Measurements from ENCODE around the gene TBX15. TPM values are rescaled to one million over a fixed set of nuclear protein-coding genes. Genes with fewer than 3 reads are reported as not detected.
"Not testable (repeated sequence)": the region's sequence is repeated elsewhere in the genome, so short reads cannot be mapped to it uniquely, and the experiment has no call there.

TBX15 gene
- total RNA-seq, 2 donors from 2014 or later = not detected

- Mint-ChIP-seq H3K36me3 (no peaks in the 10 kb centered on the region), H3K4me3 (no peak overlapping the region), H3K4me1 (ENCODE audit: low read depth in 2 of 2) (no peaks in the 10 kb centered on the region), H3K27me3 (peaks cover 18 to 57% of the 10 kb centered on the region in 2 donors), H3K9me3 (peaks cover 4% of the 10 kb centered on the region), H3K27ac (no peak overlapping the region)
- DNase-seq (ENCODE audit: low spot score) (no peak), ATAC-seq (no peak)
Measured at GRCh38 chr1:118973531-118974137, 14.5 kb downstream of the TBX15 start.

- DNase-seq (ENCODE audit: low spot score) (no peak), ATAC-seq (no peak)
- Mint-ChIP-seq H3K36me3 (no peaks in the 10 kb centered on the region), H3K4me1 (ENCODE audit: low read depth in 2 of 2) (no peaks in the 10 kb centered on the region), H3K4me3 (no peak overlapping the region), H3K27me3 (peaks cover 16 to 51% of the 10 kb centered on the region in 2 donors), H3K27ac (no peak overlapping the region), H3K9me3 (peaks cover 4% of the 10 kb centered on the region)
Measured at GRCh38 chr1:118973032-118973431, 15.1 kb downstream of the TBX15 start.

- no peak overlapping the region for H3K27ac Mint-ChIP-seq
- H3K4me1 Mint-ChIP-seq (ENCODE audit: low read depth in 2 of 2) = no peaks in the 10 kb centered on the region
- ATAC-seq (no peak), DNase-seq (ENCODE audit: low spot score) (no peak)
- peaks cover 7% of the 10 kb centered on the region for H3K9me3 Mint-ChIP-seq
- H3K27me3 Mint-ChIP-seq = peaks cover 9 to 29% of the 10 kb centered on the region in 2 donors
- no peak overlapping the region for H3K4me3 Mint-ChIP-seq
- H3K36me3 Mint-ChIP-seq = no peaks in the 10 kb centered on the region
Measured at GRCh38 chr1:118970451-118970850, 17.7 kb downstream of the TBX15 start.

- Mint-ChIP-seq H3K9me3 (peaks cover 5% of the 10 kb centered on the region), H3K4me1 (ENCODE audit: low read depth in 2 of 2) (no peaks in the 10 kb centered on the region), H3K27me3 (peaks cover 0 to 8% of the 10 kb centered on the region in 2 donors), H3K36me3 (no peaks in the 10 kb centered on the region), H3K27ac (no peak overlapping the region), H3K4me3 (no peak overlapping the region)
- no peak for DNase-seq (ENCODE audit: low spot score)
- no peak for ATAC-seq
Measured at GRCh38 chr1:118963456-118964430, 24.4 kb downstream of the TBX15 start.

- H3K27me3 Mint-ChIP-seq = peaks cover 0 to 8% of the 10 kb centered on the region in 2 donors
- no peak for DNase-seq (ENCODE audit: low spot score)
- no peak for ATAC-seq
- no peaks in the 10 kb centered on the region for H3K36me3 Mint-ChIP-seq
- H3K9me3 Mint-ChIP-seq = peaks cover 5% of the 10 kb centered on the region
- H3K4me1 Mint-ChIP-seq (ENCODE audit: low read depth in 2 of 2) = no peaks in the 10 kb centered on the region
- H3K4me3 Mint-ChIP-seq = no peak overlapping the region
- H3K27ac Mint-ChIP-seq = no peak overlapping the region
Measured at GRCh38 chr1:118963138-118963455, 25.0 kb downstream of the TBX15 start.

GRCh38 chr1:118961156-118961555 is 27.0 kb downstream of the TBX15 start:
- H3K4me3 Mint-ChIP-seq = no peak overlapping the region

GRCh38 chr1:118960567-118961136 is 27.5 kb downstream of the TBX15 start:
- ATAC-seq (no peak), DNase-seq (ENCODE audit: low spot score) (no peak)
- no peaks in the 10 kb centered on the region for H3K4me1 Mint-ChIP-seq (ENCODE audit: low read depth in 2 of 2)
- H3K27ac Mint-ChIP-seq = no peak overlapping the region
- peaks cover 0 to 8% of the 10 kb centered on the region in 2 donors for H3K27me3 Mint-ChIP-seq
- H3K36me3 Mint-ChIP-seq = no peaks in the 10 kb centered on the region
- peaks cover 2% of the 10 kb centered on the region for H3K9me3 Mint-ChIP-seq
- H3K4me3 Mint-ChIP-seq = no peak overlapping the region

More at GRCh38 chr1:118961156-118961555, 27.0 kb downstream of the TBX15 start:
- Mint-ChIP-seq H3K4me1 (ENCODE audit: low read depth in 2 of 2) (no peaks in the 10 kb centered on the region), H3K27me3 (peaks cover 0 to 8% of the 10 kb centered on the region in 2 donors), H3K9me3 (peaks cover 2% of the 10 kb centered on the region), H3K27ac (no peak overlapping the region), H3K36me3 (no peaks in the 10 kb centered on the region)
- DNase-seq (ENCODE audit: low spot score) (no peak), ATAC-seq (no peak)

- no peak for DNase-seq (ENCODE audit: low spot score)
- Mint-ChIP-seq H3K27me3 (peaks cover 0 to 8% of the 10 kb centered on the region in 2 donors), H3K4me3 (no peak overlapping the region), H3K4me1 (ENCODE audit: low read depth in 2 of 2) (no peaks in the 10 kb centered on the region), H3K9me3 (peaks cover 2% of the 10 kb centered on the region), H3K27ac (no peak overlapping the region), H3K36me3 (no peaks in the 10 kb centered on the region)
- ATAC-seq = no peak
Measured at GRCh38 chr1:118960026-118960561, 28.0 kb downstream of the TBX15 start.

- H3K27ac Mint-ChIP-seq = no peak overlapping the region
- ATAC-seq = no peak
- H3K9me3 Mint-ChIP-seq = peaks cover 2% of the 10 kb centered on the region
Measured at GRCh38 chr1:118958937-118959631, 29.1 kb downstream of the TBX15 start.

GRCh38 chr1:118958140-118958539 is 30.0 kb downstream of the TBX15 start:
- peaks cover 2% of the 10 kb centered on the region for H3K9me3 Mint-ChIP-seq
- no peak for DNase-seq (ENCODE audit: low spot score)
- peaks cover 0 to under 1% of the 10 kb centered on the region in 2 donors for H3K27me3 Mint-ChIP-seq
- no peaks in the 10 kb centered on the region for H3K4me1 Mint-ChIP-seq (ENCODE audit: low read depth in 2 of 2)
- H3K36me3 Mint-ChIP-seq = no peaks in the 10 kb centered on the region
- H3K27ac Mint-ChIP-seq = no peak overlapping the region
- no peak for ATAC-seq
- no peak overlapping the region for H3K4me3 Mint-ChIP-seq

More at GRCh38 chr1:118958937-118959631, 29.1 kb downstream of the TBX15 start:
- Mint-ChIP-seq H3K4me1 (ENCODE audit: low read depth in 2 of 2) (no peaks in the 10 kb centered on the region), H3K36me3 (no peaks in the 10 kb centered on the region), H3K27me3 (peaks cover 0 to 8% of the 10 kb centered on the region in 2 donors), H3K4me3 (no peak overlapping the region)
- DNase-seq (ENCODE audit: low spot score) = no peak

GRCh38 chr1:118957579-118957978 is 30.6 kb downstream of the TBX15 start:
- H3K4me3 Mint-ChIP-seq, H3K36me3 Mint-ChIP-seq: not testable (repeated sequence)

GRCh38 chr1:118954301-118954905 is 33.7 kb downstream of the TBX15 start:
- H3K4me1 Mint-ChIP-seq (ENCODE audit: low read depth in 2 of 2) = no peaks in the 10 kb centered on the region
- no peak for ATAC-seq
- no peaks in the 10 kb centered on the region for H3K27me3 Mint-ChIP-seq
- no peak overlapping the region for H3K27ac Mint-ChIP-seq
- H3K4me3 Mint-ChIP-seq = no peak overlapping the region
- DNase-seq (ENCODE audit: low spot score) = no peak
- no peaks in the 10 kb centered on the region for H3K9me3 Mint-ChIP-seq
- no peaks in the 10 kb centered on the region for H3K36me3 Mint-ChIP-seq

More at GRCh38 chr1:118957579-118957978, 30.6 kb downstream of the TBX15 start:
- H3K4me1 Mint-ChIP-seq (ENCODE audit: low read depth in 2 of 2); ATAC-seq; H3K27ac Mint-ChIP-seq; H3K9me3 Mint-ChIP-seq; H3K27me3 Mint-ChIP-seq; DNase-seq (ENCODE audit: low spot score): not testable (repeated sequence)

Measured in natural killer cell treated with Interleukin-12 subunit alpha and Interleukin-12 subunit beta and Interleukin-15 and Interleukin-18, amount 100 ng/mL, for 72 hours (primary cell).